ENCODE results near the gene CHN1. TPM values are rescaled to one million over a fixed set of nuclear protein-coding genes. Genes with fewer than 3 reads are reported as not detected.

Gene CHN1
- polyA plus RNA-seq, 1 of the 3 experiments (the other 2 are of a cell fraction): 31.6 TPM

DNA sequence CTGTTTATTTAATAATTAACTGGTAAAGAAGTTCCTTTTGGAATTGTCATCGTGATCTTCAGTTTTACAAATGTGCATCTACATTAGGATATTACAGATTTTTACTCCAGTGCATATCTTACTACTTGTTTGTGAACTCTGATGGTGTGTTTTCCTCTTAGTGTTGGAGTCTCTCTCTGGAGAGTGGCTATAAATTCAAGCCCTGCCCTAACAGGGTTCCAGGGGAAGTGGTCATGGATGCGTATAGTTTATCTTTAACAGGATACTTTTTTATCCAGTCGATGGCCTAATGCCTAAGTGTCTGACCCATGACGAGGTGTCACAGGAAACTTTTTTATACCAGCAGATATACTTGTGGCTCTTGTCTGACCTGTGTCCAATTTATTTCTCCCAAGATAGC is 75.4 kb downstream of the CHN1 start:
- CTCF ChIA-PET: interaction anchor here (2.1 kb wide), 1 partner anchor 158 kb away, joined by 6 read pairs; no protein-coding TSS in a partner anchor
- no peaks in the 10 kb centered on the region for H3F3A ChIP-seq (replicated peaks; ENCODE audit: insufficient read depth)
- 87% methylated on average over 4 of the region's 4 CpGs for WGBS (ENCODE audit: low lambda C conversion rate)

GRCh38 chr2:174925046-174925784 is 80.0 kb downstream of the CHN1 start:
- Histone ChIP-seq H3K9me3 (no peaks in the 10 kb centered on the region), H3K4me2 (no peak overlapping the region), H3F3A (replicated peaks; ENCODE audit: insufficient read depth) (no peaks in the 10 kb centered on the region), H3K9me2 (no peaks in the 10 kb centered on the region), H3K27ac (ENCODE audit: low read depth in 2 of 2, low read length in 1 of 2) (no peak overlapping the region), H2AFZ (ENCODE audit: low read depth) (no peak overlapping the region), H3K27me3 (ENCODE audit: insufficient read depth) (no peaks in the 10 kb centered on the region), H3K4me3 (ENCODE audit: low read depth in 2 of 2, low read length in 1 of 2) (no peak overlapping the region), H4K20me1 (ENCODE audit: insufficient read depth) (no peaks in the 10 kb centered on the region), H3K9ac (no peak overlapping the region), H3K36me3 (replicated peaks in 1 of 2; ENCODE audit: control insufficient read depth in 1 of 2, insufficient read depth in 2 of 2, low read length in 1 of 2) (no peaks in the 10 kb centered on the region), H3K4me1 (ENCODE audit: control insufficient read depth in 1 of 2, insufficient read depth in 2 of 2, low read depth in 1 of 2, low read length in 1 of 2) (no peaks in the 10 kb centered on the region; a peak in 1 of 4 replicates), H3K79me2 (ENCODE audit: insufficient read depth) (no peaks in the 10 kb centered on the region; the same call in 1 of the 2 replicates)
- no peak for TF ChIP-seq SMC3 (IDR thresholded peaks at IDR 0.05; ENCODE audit: low read depth, low read length)
- TF ChIP-seq FOXJ3 (CRISPR knock-in tag; IDR thresholded peaks at IDR 0.05): no peak
- TF ChIP-seq TCF12 (IDR thresholded peaks at IDR 0.05): no peak
- TF ChIP-seq MEF2A (IDR thresholded peaks at IDR 0.05; ENCODE audit: borderline replicate concordance, low read depth): no peak
- ChIA-PET POLR2A (no interaction called here), CTCF (interaction anchor here (1.2 kb wide), 2 partner anchors 60 to 154 kb away, joined by 3 to 4 read pairs; no protein-coding TSS in a partner anchor)
- no peak for DNase-seq
- 100% methylated on average over 3 of the region's 3 CpGs for WGBS (ENCODE audit: low lambda C conversion rate)

More for the DNA sequence above, 75.4 kb downstream of the CHN1 start:
- TF ChIP-seq ELF1 (IDR thresholded peaks at IDR 0.05) (no peak), SMC3 (IDR thresholded peaks at IDR 0.05; ENCODE audit: low read depth, low read length) (no peak), TCF12 (IDR thresholded peaks at IDR 0.05) (no peak), JUND (IDR thresholded peaks at IDR 0.05) (no peak), EP300 (IDR thresholded peaks at IDR 0.05; ENCODE audit: borderline replicate concordance in 1 of 2, low read depth in 1 of 2, low read length in 1 of 2) (no peak)
- Histone ChIP-seq H3K4me2 (no peak overlapping the region), H2AFZ (ENCODE audit: low read depth) (no peak overlapping the region), H3K27ac (ENCODE audit: low read depth in 2 of 2, low read length in 1 of 2) (no peak overlapping the region), H4K20me1 (ENCODE audit: insufficient read depth) (no peaks in the 10 kb centered on the region), H3K36me3 (replicated peaks in 1 of 2; ENCODE audit: control insufficient read depth in 1 of 2, insufficient read depth in 2 of 2, low read length in 1 of 2) (peaks cover 0 to 7% of the 10 kb centered on the region in 2 experiments), H3K9me2 (no peaks in the 10 kb centered on the region), H3K4me1 (ENCODE audit: control insufficient read depth in 1 of 2, insufficient read depth in 2 of 2, low read depth in 1 of 2, low read length in 1 of 2) (no peaks in the 10 kb centered on the region; a peak in 1 of 4 replicates), H3K79me2 (ENCODE audit: insufficient read depth) (no peaks in the 10 kb centered on the region), H3K4me3 (ENCODE audit: low read depth in 2 of 2, low read length in 1 of 2) (no peak overlapping the region), H3K9ac (no peak overlapping the region), H3K27me3 (ENCODE audit: insufficient read depth) (no peaks in the 10 kb centered on the region), H3K9me3 (no peaks in the 10 kb centered on the region)
- DNase-seq: no peak
- POLR2A ChIA-PET: no interaction called here

DNA sequence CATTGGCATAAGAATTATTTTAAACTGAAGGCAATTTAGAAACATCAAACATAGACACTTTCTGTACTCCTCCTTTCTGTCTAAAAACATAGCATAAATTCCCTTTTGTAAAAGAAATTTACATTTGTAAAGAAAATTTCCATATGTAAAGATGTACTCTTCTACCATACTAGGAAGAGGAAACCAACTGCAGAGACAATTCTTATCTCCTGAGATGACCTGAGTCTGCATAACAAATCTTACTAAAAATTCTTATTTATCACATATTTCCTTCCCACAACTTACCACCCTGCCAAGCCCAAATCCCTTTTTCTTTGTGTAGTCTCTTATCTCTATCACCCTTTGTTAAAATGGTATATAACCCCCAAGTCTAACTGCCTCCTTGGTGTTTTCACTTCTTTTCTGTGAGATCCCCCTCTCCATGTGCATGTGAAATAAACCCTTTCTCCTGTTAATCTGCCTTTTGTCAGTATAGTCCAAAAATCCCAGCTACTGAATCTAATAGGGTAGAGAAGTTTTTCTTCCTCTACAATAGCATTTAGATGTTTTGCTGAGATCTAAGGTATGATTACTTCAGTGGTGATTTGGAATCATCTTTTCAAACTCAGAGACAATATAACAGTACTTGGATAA is 81.0 kb downstream of the CHN1 start:
- H2AFZ ChIP-seq (ENCODE audit: low read depth): no peak overlapping the region
- no peaks in the 10 kb centered on the region for H4K20me1 ChIP-seq (ENCODE audit: insufficient read depth)
- H3K79me2 ChIP-seq (ENCODE audit: insufficient read depth): no peaks in the 10 kb centered on the region; the same call in 1 of the 2 replicates
- H3K9me3 ChIP-seq: no peaks in the 10 kb centered on the region
- no peak overlapping the region for H3K9ac ChIP-seq
- H3F3A ChIP-seq (replicated peaks; ENCODE audit: insufficient read depth): no peaks in the 10 kb centered on the region
- no peak overlapping the region for H3K27ac ChIP-seq (ENCODE audit: low read depth in 2 of 2, low read length in 1 of 2)
- TF ChIP-seq, protein P1, sequence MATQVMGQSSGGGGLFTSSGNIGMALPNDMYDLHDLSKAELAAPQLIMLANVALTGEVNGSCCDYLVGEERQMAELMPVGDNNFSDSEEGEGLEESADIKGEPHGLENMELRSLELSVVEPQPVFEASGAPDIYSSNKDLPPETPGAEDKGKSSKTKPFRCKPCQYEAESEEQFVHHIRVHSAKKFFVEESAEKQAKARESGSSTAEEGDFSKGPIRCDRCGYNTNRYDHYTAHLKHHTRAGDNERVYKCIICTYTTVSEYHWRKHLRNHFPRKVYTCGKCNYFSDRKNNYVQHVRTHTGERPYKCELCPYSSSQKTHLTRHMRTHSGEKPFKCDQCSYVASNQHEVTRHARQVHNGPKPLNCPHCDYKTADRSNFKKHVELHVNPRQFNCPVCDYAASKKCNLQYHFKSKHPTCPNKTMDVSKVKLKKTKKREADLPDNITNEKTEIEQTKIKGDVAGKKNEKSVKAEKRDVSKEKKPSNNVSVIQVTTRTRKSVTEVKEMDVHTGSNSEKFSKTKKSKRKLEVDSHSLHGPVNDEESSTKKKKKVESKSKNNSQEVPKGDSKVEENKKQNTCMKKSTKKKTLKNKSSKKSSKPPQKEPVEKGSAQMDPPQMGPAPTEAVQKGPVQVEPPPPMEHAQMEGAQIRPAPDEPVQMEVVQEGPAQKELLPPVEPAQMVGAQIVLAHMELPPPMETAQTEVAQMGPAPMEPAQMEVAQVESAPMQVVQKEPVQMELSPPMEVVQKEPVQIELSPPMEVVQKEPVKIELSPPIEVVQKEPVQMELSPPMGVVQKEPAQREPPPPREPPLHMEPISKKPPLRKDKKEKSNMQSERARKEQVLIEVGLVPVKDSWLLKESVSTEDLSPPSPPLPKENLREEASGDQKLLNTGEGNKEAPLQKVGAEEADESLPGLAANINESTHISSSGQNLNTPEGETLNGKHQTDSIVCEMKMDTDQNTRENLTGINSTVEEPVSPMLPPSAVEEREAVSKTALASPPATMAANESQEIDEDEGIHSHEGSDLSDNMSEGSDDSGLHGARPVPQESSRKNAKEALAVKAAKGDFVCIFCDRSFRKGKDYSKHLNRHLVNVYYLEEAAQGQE (IDR thresholded peaks at IDR 0.05; ENCODE audit: low read depth, low read length): no peak
- TF ChIP-seq RFX5 (IDR thresholded peaks at IDR 0.05; ENCODE audit: low read length) (no peak), CHD2 (IDR thresholded peaks at IDR 0.05; ENCODE audit: low read length, partially characterized antibody) (no peak)
- TF ChIP-seq, protein P2, sequence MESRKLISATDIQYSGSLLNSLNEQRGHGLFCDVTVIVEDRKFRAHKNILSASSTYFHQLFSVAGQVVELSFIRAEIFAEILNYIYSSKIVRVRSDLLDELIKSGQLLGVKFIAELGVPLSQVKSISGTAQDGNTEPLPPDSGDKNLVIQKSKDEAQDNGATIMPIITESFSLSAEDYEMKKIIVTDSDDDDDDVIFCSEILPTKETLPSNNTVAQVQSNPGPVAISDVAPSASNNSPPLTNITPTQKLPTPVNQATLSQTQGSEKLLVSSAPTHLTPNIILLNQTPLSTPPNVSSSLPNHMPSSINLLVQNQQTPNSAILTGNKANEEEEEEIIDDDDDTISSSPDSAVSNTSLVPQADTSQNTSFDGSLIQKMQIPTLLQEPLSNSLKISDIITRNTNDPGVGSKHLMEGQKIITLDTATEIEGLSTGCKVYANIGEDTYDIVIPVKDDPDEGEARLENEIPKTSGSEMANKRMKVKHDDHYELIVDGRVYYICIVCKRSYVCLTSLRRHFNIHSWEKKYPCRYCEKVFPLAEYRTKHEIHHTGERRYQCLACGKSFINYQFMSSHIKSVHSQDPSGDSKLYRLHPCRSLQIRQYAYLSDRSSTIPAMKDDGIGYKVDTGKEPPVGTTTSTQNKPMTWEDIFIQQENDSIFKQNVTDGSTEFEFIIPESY (IDR thresholded peaks at IDR 0.05; ENCODE audit: borderline replicate concordance, low read depth): no peak
- no peak for DNase-seq
- no peak overlapping the region for H3K4me3 ChIP-seq (ENCODE audit: low read depth in 2 of 2, low read length in 1 of 2)
- H3K27me3 ChIP-seq (ENCODE audit: insufficient read depth): no peaks in the 10 kb centered on the region
- POLR2A ChIA-PET: no interaction called here
- no peaks in the 10 kb centered on the region for H3K9me2 ChIP-seq
- CTCF ChIA-PET: no interaction called here
- H3K4me1 ChIP-seq (ENCODE audit: control insufficient read depth in 1 of 2, insufficient read depth in 2 of 2, low read depth in 1 of 2, low read length in 1 of 2): no peaks in the 10 kb centered on the region; a peak in 1 of 4 replicates
- H3K4me2 ChIP-seq: no peak overlapping the region
- H3K36me3 ChIP-seq (replicated peaks in 1 of 2; ENCODE audit: control insufficient read depth in 1 of 2, insufficient read depth in 2 of 2, low read length in 1 of 2): no peaks in the 10 kb centered on the region
